ENCODE measurements around the gene FOXF2.

DNA sequence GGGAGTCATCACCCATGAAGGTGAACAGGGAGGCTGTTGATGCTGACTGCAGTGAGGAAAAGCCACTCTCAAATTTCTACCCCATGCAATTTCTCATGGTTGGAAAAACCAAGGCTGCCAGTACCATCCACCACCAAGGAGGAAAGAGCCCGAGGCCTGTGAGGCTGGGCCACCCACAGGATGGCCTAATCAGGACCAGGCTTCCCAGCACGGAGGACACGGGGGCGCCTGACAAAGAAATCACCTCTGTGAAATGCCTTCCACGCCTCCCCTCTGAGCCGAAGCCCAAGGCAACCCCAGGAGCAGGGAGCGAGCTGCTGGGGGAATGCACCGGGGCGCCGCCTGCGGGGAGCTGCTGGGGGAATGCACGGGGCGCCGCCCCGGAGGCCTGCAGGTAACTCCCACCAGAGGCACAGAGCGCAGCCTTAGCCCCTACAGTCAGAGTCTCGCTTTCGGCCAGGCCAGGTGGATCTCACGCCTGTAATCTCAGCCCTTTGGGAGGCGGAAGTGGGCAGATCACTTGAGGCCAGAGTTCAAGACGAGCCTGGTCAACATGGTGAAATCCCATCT is 26.9 kb downstream of the FOXF2 start:
- TF ChIP-seq GATA3 (IDR thresholded peaks at IDR 0.05; ENCODE audit: low read depth, low read length): no peak
- TF ChIP-seq GATA2 (IDR thresholded peaks at IDR 0.05; ENCODE audit: low read depth, low read length): no peak

Measured in SH-SY5Y (cell line).